Measurements from ENCODE around the gene MAN2B1.
A peak's percentile ranks its signal among the peaks of the same experiment; 100 is the strongest.

The MAN2B1 gene

DNA sequence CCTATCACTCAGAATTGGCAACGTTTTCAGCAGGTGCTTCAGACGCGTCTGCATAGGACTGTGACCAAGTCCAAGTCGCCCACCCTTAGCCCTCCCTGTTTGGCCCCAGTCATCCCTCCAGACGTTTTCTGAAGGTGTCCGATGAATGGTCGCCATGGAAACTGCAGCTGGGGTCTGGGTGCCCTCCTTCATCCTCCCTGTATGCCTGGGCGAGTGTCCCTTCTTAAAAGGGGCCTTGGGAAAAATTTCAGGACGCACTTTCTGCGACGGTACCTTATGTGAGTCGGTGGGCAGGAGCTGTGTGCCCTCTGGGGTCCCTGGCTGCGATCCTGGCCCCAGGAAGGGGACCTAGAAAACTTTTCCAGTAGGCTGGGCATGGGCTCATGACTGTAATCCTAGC lies 25.1 kb downstream of the MAN2B1 start:
- TF ChIP-seq, protein P1, sequence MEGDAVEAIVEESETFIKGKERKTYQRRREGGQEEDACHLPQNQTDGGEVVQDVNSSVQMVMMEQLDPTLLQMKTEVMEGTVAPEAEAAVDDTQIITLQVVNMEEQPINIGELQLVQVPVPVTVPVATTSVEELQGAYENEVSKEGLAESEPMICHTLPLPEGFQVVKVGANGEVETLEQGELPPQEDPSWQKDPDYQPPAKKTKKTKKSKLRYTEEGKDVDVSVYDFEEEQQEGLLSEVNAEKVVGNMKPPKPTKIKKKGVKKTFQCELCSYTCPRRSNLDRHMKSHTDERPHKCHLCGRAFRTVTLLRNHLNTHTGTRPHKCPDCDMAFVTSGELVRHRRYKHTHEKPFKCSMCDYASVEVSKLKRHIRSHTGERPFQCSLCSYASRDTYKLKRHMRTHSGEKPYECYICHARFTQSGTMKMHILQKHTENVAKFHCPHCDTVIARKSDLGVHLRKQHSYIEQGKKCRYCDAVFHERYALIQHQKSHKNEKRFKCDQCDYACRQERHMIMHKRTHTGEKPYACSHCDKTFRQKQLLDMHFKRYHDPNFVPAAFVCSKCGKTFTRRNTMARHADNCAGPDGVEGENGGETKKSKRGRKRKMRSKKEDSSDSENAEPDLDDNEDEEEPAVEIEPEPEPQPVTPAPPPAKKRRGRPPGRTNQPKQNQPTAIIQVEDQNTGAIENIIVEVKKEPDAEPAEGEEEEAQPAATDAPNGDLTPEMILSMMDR (IDR thresholded peaks at IDR 0.05; ENCODE audit: low read depth, low read length, missing control alignments) = no peak
- DNase-seq (ENCODE audit: low read depth) = no peak
- in situ Hi-C loops (cut with HindIII; ENCODE audit: low sequenced_read_pairs) = no loop called here

DNA sequence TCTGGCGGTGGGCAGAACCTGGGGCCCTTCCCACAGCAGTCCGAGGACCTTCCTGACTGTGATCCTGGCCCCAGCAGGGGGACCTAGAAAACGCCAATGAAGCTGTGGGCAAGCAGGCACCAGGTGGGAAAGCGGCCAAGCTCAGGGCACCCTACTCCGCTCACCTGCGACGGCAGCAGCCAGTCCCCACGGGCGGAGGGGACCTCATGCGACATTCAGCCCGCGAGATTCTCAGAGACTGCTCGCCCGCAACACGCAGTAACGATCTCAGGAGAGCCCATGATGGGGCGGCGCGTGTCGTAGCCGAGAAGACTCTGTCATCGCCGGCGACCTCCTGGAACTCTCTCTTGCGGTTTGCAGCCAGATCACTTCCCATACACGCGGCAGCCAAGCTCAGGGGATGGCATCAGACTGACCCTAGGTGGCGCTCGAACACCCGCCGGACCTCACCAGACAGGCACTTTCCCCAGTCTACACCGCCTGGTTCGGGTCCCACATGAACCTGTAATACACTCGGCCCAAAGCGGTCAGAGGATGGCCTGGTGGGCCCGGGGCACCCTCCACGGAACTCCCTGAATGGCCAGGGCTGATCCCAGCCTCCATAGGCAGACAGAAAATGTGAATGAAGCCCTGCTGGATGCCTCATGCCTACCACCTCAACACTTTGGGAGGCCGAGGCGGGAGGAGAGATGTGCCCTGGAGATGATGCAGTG lies 26.5 kb downstream of the MAN2B1 start:
- TF ChIP-seq, protein P1 (IDR thresholded peaks at IDR 0.05; ENCODE audit: low read depth, low read length, missing control alignments) = peak; percentile 68
- no peak overlapping the region for H3K4me3 ChIP-seq (ENCODE audit: low read depth, low read length)
- in situ Hi-C loops (cut with HindIII; ENCODE audit: low sequenced_read_pairs) = no loop called here
- peak; percentile 16 for DNase-seq (ENCODE audit: low read depth)

More for the DNA sequence above, 25.1 kb downstream of the MAN2B1 start:
- no peak overlapping the region for H3K4me3 ChIP-seq (ENCODE audit: low read depth, low read length)

DNA sequence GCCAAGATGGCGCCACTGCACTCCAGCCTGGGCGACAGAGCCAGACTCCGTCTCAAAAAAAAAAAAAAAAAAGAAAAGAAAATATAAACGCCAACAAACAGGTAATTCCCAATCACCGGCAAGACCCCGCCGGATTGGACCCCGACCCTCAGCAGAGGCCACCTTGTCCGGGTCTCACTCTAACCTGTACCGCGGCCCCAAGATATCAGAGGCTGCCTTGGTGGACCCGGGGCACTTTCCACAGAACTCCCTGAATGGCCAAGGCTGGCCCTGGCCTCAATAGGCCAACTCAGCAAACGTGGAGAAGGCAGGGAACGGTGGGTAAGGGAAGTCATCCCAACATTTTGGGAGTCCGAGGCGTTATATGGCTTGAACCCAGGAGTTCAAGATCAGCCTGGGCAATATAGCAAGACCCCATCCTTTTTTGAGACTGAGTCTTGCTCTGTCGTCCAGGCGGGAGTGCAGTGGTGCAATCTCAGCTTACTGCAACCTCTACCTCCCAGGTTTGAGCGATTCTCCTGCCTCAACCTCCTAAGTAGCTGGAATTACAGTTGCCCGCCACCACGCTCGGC lies 27.8 kb downstream of the MAN2B1 start:
- DNase-seq (ENCODE audit: low read depth) = no peak
- no peak overlapping the region for H3K4me3 ChIP-seq (ENCODE audit: low read depth, low read length)
- TF ChIP-seq, protein P1 (IDR thresholded peaks at IDR 0.05; ENCODE audit: low read depth, low read length, missing control alignments) = no peak
- in situ Hi-C loops (cut with HindIII; ENCODE audit: low sequenced_read_pairs) = no loop called here

DNA sequence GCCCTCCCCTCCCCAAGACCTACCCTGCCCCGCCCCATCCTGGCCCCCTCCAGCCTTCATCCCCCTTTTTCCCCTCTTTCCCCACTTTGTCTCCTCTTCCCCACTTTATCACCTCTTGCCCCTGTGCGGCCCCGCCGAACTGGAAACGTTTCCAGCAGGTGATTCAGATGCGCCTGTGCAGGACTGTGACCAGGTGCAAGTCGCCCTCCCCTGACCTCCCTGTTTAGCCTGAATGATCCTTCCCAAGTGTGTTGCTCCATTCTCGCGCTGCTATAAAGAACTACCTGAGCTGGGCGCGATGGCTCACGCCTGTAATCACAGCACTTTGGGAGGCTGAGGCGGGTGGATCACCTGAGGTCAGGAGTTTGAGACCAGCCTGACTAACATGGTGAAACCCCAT lies 29.9 kb downstream of the MAN2B1 start:
- no peak overlapping the region for H3K4me3 ChIP-seq (ENCODE audit: low read depth, low read length)
- DNase-seq (ENCODE audit: low read depth) = no peak
- TF ChIP-seq, protein P1 (IDR thresholded peaks at IDR 0.05; ENCODE audit: low read depth, low read length, missing control alignments) = no peak
- in situ Hi-C loops (cut with HindIII; ENCODE audit: low sequenced_read_pairs) = no loop called here

DNA sequence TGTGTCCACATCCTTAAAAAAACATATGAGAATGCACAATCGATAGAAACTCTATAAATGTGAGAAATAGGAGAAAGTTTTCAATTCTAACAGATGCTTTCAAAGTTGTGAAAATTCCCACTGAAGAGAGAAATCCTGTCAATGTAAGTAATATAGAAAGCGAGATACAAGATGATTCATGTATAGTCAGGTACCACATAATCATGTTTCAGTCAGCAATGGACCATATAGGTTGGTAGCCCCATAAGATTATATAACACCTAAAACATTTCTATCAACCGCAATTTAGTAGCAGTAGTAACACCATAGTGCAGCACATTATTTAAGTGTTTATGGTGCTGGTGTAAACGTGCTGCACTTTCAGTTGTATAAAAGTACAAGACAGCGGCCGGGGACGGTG lies 37.3 kb downstream of the MAN2B1 start:
- TF ChIP-seq, protein P1 (IDR thresholded peaks at IDR 0.05; ENCODE audit: low read depth, low read length, missing control alignments) = no peak
- H3K4me3 ChIP-seq (ENCODE audit: low read depth, low read length) = no peak overlapping the region
- in situ Hi-C loops (cut with HindIII; ENCODE audit: low sequenced_read_pairs) = no loop called here
- DNase-seq (ENCODE audit: low read depth) = no peak

DNA sequence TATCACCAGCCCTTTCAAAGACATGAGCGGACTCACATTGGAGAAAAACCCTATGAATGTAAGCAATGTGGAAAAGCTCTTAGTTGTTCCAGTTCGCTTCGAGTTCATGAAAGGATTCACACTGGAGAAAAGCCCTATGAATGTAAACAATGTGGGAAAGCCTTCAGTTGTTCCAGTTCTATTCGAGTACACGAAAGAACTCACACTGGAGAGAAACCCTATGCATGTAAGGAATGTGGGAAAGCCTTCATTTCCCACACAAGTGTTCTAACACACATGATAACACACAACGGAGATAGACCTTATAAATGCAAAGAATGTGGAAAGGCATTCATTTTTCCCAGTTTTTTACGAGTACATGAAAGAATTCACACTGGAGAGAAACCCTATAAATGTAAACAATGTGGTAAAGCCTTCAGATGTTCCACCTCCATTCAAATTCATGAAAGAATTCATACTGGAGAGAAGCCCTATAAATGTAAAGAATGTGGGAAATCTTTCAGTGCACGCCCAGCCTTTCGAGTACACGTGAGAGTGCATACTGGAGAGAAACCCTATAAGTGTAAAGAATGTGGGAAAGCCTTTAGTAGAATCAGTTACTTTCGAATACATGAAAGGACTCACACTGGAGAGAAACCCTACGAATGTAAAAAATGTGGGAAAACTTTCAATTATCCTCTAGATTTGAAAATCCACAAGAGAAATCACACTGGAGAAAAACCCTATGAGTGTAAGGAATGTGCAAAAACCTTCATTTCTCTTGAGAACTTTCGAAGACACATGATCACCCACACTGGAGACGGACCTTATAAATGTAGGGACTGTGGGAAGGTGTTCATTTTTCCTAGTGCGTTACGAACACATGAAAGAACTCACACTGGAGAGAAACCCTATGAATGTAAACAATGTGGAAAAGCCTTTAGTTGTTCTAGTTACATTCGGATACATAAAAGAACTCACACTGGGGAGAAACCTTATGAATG lies 38.2 kb downstream of the MAN2B1 start:
- DNase-seq (ENCODE audit: low read depth) = no peak

More for the DNA sequence above, 38.2 kb downstream of the MAN2B1 start:
- H3K4me3 ChIP-seq (ENCODE audit: low read depth, low read length) = no peak overlapping the region
- TF ChIP-seq, protein P1 (IDR thresholded peaks at IDR 0.05; ENCODE audit: low read depth, low read length, missing control alignments) = no peak
- in situ Hi-C loops (cut with HindIII; ENCODE audit: low sequenced_read_pairs) = no loop called here

All from astrocyte of the cerebellum (primary cell).